ENCODE results near the gene DLEC1.

- TF ChIP-seq CTCF (IDR thresholded peaks at IDR 0.05; ENCODE audit: insufficient read depth, low read depth, low read length) (no peak), EZH2 (IDR thresholded peaks at IDR 0.05; ENCODE audit: insufficient read depth, low read length) (no peak)
These were observed 94.2 kb downstream of the DLEC1 start for GRCh38 chr3:38133209-38133556.
